CD4-positive, alpha-beta T cell (primary cell): ENCODE results near the gene ASB16. TPM values are rescaled to one million over a fixed set of nuclear protein-coding genes. Genes with fewer than 3 reads are reported as not detected.
"Not testable (repeated sequence)": the region's sequence is repeated elsewhere in the genome, so short reads cannot be mapped to it uniquely, and the experiment has no call there.

Experiments used
- ATAC-seq: fragments of 200-7000 bp; cut with Tn5 transposase; one replicate; pipeline ENCODE4 v1.10.0; 2022; ENCODE audit warnings: mild to moderate bottlenecking; ENCODE audit not compliant: poor library complexity
- CTCF ChIA-PET: fragments of 350-600 bp; sonication (Branson Sonifier 250); formaldehyde crosslinking; loops from one replicate; lab custom pipeline; 2021; ENCODE audit warnings: antibody characterized with exemption, inconsistent platforms; lab: Charles Lee
- POLR2A ChIA-PET: fragments of 350-600 bp; sonication (Branson Sonifier 250); formaldehyde crosslinking; loops from one replicate; lab custom pipeline; 2021; ENCODE audit warnings: antibody characterized with exemption, inconsistent platforms; lab: Charles Lee
- DNase-seq, 14 experiments: peaks; one replicate each; pipeline ENCODE4 v3.0.0-alpha.2; 2013 to 2020; ENCODE audit warnings: mixed read lengths in 2 of 14
- H3K27ac ChIP-seq, 2 donors: one replicate each; pipeline versions ENCODE4 v1.5.1 to v1.7.0; 2013; ENCODE audit warnings: low read length in 2 of 2, low read depth in 1 of 2, mild to moderate bottlenecking in 1 of 2
- H3K27me3 ChIP-seq, 2 experiments: 1 replicate in 1 of 2; 2 replicates in 1 of 2; pipeline versions ENCODE4 v1.6.1 to v1.7.0; 2013; ENCODE audit warnings: low read length in 2 of 2, control low read depth in 1 of 2, mild to moderate bottlenecking in 1 of 2, moderate library complexity in 1 of 2; ENCODE audit not compliant: insufficient read depth in 2 of 2, control insufficient read depth in 1 of 2
- H3K36me3 ChIP-seq: one replicate; pipeline ENCODE4 v1.6.1; 2013; ENCODE audit warnings: low read length, control low read depth; ENCODE audit not compliant: insufficient read depth
- H3K4me1 ChIP-seq: one replicate; pipeline ENCODE4 v1.6.1; 2013; ENCODE audit warnings: low read length, control low read depth; ENCODE audit not compliant: insufficient read depth
- H3K4me3 ChIP-seq: one replicate; pipeline ENCODE4 v1.5.1; 2013; ENCODE audit warnings: mild to moderate bottlenecking, low read length, moderate library complexity
- H3K9me3 ChIP-seq, 2 experiments: 1 replicate in 1 of 2; 2 replicates in 1 of 2; pipeline versions ENCODE4 v1.6.1 to v1.7.0; 2013; ENCODE audit warnings: low read length in 2 of 2, mild to moderate bottlenecking in 2 of 2, control low read depth in 1 of 2, moderate library complexity in 1 of 2; ENCODE audit not compliant: control insufficient read depth in 1 of 2, insufficient read depth in 1 of 2
- H3K27ac Mint-ChIP-seq: one replicate; pipeline ENCODE4 v1.8.0; 2020; ENCODE audit warnings: mixed read lengths
- H3K27me3 Mint-ChIP-seq: one replicate; pipeline ENCODE4 v1.8.0; 2021; ENCODE audit warnings: mixed read lengths
- H3K36me3 Mint-ChIP-seq: one replicate; pipeline ENCODE4 v1.8.0; 2021; ENCODE audit warnings: low read depth, mixed read lengths
- H3K4me1 Mint-ChIP-seq: one replicate; pipeline ENCODE4 v1.8.0; 2021; ENCODE audit warnings: low read depth, mixed read lengths
- H3K4me3 Mint-ChIP-seq: one replicate; pipeline ENCODE4 v1.8.0; 2020; ENCODE audit warnings: mild to moderate bottlenecking, mixed read lengths
- H3K9me3 Mint-ChIP-seq: one replicate; pipeline ENCODE4 v1.8.0; 2020; ENCODE audit warnings: mixed read lengths
- CTCF ChIP-seq: fragments of 200-600 bp; IDR thresholded peaks from one replicate; pipeline ENCODE4 v1.8.0; 2022; ENCODE audit warnings: antibody characterized with exemption, mild to moderate bottlenecking
- intact Hi-C, 2 experiments: fragments of 100-400 bp; cut with DNase I in 1 of 2; cut with micrococcal nuclease in 1 of 2; formaldehyde crosslinking; loops; one replicate each; pipeline versions ENCODE4 v1.15.1 to v1.9.0; 2023 to 2025; cut with DNase I, micrococcal nuclease
- total RNA-seq, 174 experiments: library from RNA in 2 of 174; stranded (reverse) in 2 of 174; gene quantifications; one replicate each; pipeline ENCODE4 v1.2.3 and lab custom pipeline; 2021 to 2026

The ASB16 gene
- total RNA-seq, 2 experiments from 2014 or later: 0.11 TPM; not detected in 1

- Mint-ChIP-seq H3K4me1 (no peaks in the 10 kb centered on the region), H3K27ac (no peak overlapping the region), H3K9me3 (no peaks in the 10 kb centered on the region), H3K27me3 (no peaks in the 10 kb centered on the region), H3K36me3 (no peaks in the 10 kb centered on the region), H3K4me3 (no peak overlapping the region)
- intact Hi-C loops: no loop called here
- DNase-seq (no peak), ATAC-seq (no peak)
- Histone ChIP-seq H3K4me3 (no peak overlapping the region), H3K27me3 (no peaks in the 10 kb centered on the region), H3K36me3 (no peaks in the 10 kb centered on the region), H3K27ac (no peak overlapping the region), H3K9me3 (no peaks in the 10 kb centered on the region), H3K4me1 (no peaks in the 10 kb centered on the region)
- CTCF ChIA-PET: no interaction called here
- TF ChIP-seq CTCF: no peak
- POLR2A ChIA-PET: no interaction called here
These were observed 39.7 kb upstream of the ASB16 start for GRCh38 chr17:44130693-44131349.

- H3K9me3 ChIP-seq, DNase-seq, H3K9me3 Mint-ChIP-seq, H3K27me3 Mint-ChIP-seq, H3K27ac Mint-ChIP-seq, POLR2A ChIA-PET, H3K4me1 Mint-ChIP-seq, H3K36me3 ChIP-seq, H3K4me3 ChIP-seq, CTCF ChIA-PET, H3K4me1 ChIP-seq, H3K36me3 Mint-ChIP-seq, intact Hi-C loops, H3K27ac ChIP-seq, H3K27me3 ChIP-seq, ATAC-seq, H3K4me3 Mint-ChIP-seq: not testable (repeated sequence)
These were observed 39.1 kb upstream of the ASB16 start for GRCh38 chr17:44131372-44131771.

GRCh38 chr17:44132275-44132821 is 38.2 kb upstream of the ASB16 start:
- H3K4me1 ChIP-seq: no peaks in the 10 kb centered on the region
- H3K4me3 ChIP-seq: no peak overlapping the region
- Mint-ChIP-seq H3K4me1 (no peaks in the 10 kb centered on the region), H3K36me3 (no peaks in the 10 kb centered on the region), H3K4me3 (no peak overlapping the region), H3K27me3 (peaks cover under 1% of the 10 kb centered on the region), H3K27ac (no peak overlapping the region), H3K9me3 (no peaks in the 10 kb centered on the region)
- no peaks in the 10 kb centered on the region for H3K36me3 ChIP-seq
- no peaks in the 10 kb centered on the region for H3K27me3 ChIP-seq
- DNase-seq (no peak), ATAC-seq (no peak)
- no peaks in the 10 kb centered on the region for H3K9me3 ChIP-seq
- TF ChIP-seq CTCF: no peak
- POLR2A ChIA-PET: no interaction called here
- CTCF ChIA-PET: no interaction called here
- intact Hi-C loops: no loop called here
- H3K27ac ChIP-seq: no peak overlapping the region
